Dendritic cell treated with granulocyte-macrophage colony-stimulating factor and Interleukin-4, amounts not matched to agents 40 ng/mL and 50 ng/mL, for 4 days (primary cell): ENCODE measurements around the gene DCAF11.

Experiments
- H3K27ac Mint-ChIP-seq: one replicate; pipeline ENCODE4 v1.8.0; 2022; ENCODE audit warnings: mild to moderate bottlenecking, mixed read lengths
- H3K27me3 Mint-ChIP-seq: one replicate; pipeline ENCODE4 v1.8.0; 2022; ENCODE audit warnings: mild to moderate bottlenecking, mixed read lengths
- H3K36me3 Mint-ChIP-seq: one replicate; pipeline ENCODE4 v1.8.0; 2022; ENCODE audit warnings: low read depth, mixed read lengths
- H3K4me1 Mint-ChIP-seq: one replicate; pipeline ENCODE4 v1.8.0; 2022; ENCODE audit warnings: low read depth, mixed read lengths
- H3K4me3 Mint-ChIP-seq: one replicate; pipeline ENCODE4 v1.8.0; 2022; ENCODE audit warnings: mild to moderate bottlenecking, moderate library complexity, mixed read lengths
- H3K9me3 Mint-ChIP-seq: one replicate; pipeline ENCODE4 v1.8.0; 2022; ENCODE audit warnings: mixed read lengths
- intact Hi-C: fragments of 100-400 bp; cut with micrococcal nuclease; formaldehyde crosslinking; loops from one replicate; pipeline ENCODE4 v1.15.0; 2022

DCAF11 gene

DNA sequence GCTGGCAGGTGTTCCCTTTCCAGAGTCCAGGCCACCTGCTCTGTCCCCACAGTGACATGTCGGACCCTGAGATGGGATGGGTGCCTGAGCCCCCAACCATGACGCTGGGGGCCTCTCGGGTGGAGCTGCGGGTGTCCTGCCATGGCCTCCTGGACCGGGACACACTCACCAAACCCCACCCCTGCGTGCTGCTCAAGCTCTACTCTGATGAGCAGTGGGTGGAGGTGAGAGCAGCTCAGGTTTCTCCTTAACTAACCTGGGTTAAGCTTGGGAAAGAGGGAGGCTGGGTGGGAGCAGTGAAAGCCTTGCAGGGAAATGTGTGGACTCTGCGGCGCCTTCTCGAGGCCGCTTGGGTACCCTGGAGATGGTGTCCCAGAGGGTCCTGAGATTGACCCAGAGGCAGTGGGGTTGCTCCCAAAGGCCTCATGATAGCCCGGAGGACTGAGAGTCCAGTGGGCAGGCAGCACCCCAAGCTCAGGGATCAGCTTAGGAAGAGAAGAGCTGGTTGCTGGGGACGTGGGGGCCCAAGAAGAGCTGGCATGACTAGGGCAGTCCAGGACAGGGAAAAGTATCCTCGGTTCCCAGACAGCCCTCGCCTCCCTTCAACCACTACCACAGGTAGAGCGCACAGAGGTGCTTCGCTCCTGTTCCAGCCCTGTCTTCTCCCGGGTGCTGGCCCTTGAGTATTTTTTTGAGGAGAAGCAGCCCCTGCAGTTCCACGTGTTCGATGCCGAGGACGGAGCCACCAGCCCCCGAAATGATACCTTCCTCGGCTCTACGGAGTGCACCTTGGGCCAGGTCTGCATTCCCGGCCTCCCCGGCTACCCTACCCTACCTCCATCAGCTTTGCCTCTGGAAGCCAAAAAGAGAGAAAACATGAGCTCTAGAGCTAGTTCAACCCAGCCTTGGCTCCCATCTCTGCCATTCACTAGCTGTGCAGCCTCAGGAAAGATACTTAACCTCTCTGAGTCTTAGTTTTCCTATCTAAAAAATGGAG is 41.4 kb upstream of the DCAF11 start:
- Mint-ChIP-seq H3K36me3 (no peaks in the 10 kb centered on the region), H3K4me3 (no peak overlapping the region), H3K9me3 (no peaks in the 10 kb centered on the region), H3K4me1 (peaks cover 24% of the 10 kb centered on the region), H3K27ac (no peak overlapping the region), H3K27me3 (peaks cover 50% of the 10 kb centered on the region)
- intact Hi-C loops = no loop called here

DNA sequence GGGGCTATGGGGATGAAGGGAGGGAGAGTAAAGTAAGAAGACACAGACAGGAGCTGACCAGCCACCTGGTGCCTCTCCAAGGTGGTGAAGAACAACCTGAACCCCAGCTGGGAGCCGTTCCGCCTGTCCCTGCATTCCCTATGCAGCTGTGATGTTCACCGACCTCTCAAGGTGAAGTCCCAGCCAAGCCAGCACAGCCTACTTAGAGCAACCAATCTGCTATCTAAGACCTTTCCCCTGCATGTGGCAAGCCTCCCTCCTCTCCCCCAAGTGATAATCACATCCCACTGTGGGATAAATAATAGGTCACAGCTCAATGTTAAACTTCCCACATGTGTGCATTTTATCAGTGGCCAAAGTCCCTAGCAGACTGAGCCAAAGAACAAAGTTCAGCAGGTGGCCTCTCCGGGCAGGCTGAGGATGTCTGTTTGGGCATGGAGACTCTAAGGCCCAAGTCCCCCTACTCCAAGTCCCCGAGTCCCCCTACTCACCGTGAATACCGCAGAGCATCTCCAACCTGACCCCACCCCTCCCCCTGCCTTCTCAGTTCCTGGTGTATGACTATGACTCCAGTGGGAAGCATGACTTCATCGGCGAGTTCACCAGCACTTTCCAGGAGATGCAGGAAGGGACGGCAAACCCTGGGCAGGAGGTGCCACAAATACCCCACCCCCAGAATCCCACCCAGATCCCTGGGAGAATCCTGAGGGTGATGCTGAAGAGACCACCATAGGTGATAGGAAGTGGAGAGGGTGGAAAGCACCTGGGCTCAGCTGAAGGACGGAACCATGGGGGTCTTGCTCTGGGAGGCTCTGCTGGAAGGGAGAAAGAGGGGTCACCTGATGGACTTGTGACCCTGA is 39.7 kb upstream of the DCAF11 start:
- H3K36me3 Mint-ChIP-seq = no peaks in the 10 kb centered on the region
- intact Hi-C loops = no loop called here
- H3K4me1 Mint-ChIP-seq = peaks cover 24% of the 10 kb centered on the region
- no peak overlapping the region for H3K4me3 Mint-ChIP-seq
- H3K27ac Mint-ChIP-seq = peak overlapping the region; percentile 44
- H3K27me3 Mint-ChIP-seq = peaks cover 48% of the 10 kb centered on the region
- no peaks in the 10 kb centered on the region for H3K9me3 Mint-ChIP-seq

DNA sequence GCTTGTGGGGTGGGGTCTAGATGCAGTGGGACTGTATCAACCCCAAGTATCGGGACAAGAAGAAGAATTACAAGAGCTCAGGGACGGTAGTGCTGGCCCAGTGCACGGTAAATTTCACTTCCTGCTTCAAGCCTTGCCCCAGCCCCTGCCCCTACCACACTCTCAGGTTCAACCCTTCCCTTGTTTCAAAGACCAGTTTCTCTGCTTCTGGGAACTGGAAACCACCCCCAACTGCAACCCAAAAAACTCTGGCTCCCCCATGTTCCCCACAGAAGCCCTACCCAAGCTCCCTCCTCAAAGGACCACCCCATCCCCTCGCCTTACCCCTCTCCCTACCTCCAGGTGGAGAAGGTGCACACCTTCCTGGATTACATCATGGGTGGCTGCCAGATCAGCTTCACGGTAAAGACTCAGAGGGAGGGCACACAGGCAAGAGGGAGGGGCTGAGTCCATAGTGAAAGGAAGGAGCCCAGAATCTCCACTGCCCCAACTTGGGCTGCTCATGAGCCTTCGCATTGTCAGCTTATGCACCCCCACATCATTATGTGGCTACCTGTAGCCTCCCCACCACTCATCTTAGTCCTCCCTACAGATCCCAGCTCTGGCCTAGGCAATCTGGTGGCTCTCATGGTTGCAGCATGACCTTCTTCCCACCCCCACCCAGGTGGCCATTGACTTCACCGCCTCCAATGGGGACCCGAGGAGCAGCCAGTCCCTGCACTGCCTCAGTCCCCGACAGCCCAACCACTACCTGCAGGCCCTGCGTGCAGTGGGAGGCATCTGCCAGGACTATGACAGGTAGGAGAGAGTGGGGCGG is 38.9 kb upstream of the DCAF11 start:
- H3K36me3 Mint-ChIP-seq = no peaks in the 10 kb centered on the region
- peaks cover 49% of the 10 kb centered on the region for H3K27me3 Mint-ChIP-seq
- H3K27ac Mint-ChIP-seq = peak overlapping the region; percentile 44
- H3K4me3 Mint-ChIP-seq = no peak overlapping the region
- H3K4me1 Mint-ChIP-seq = peaks cover 24% of the 10 kb centered on the region
- intact Hi-C loops = no loop called here
- H3K9me3 Mint-ChIP-seq = no peaks in the 10 kb centered on the region

DNA sequence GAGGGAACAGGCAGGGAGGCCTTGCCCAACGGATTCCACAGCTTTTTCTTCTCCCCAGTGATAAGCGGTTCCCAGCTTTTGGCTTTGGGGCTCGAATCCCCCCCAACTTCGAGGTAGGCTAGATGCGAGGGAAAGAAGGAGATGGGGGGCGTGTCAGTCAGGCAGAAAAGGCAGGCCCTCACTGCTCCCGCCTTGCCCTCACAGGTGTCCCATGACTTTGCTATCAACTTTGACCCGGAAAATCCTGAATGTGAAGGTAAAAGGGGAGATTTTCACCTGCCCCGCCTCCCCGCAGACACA is 38.3 kb upstream of the DCAF11 start:
- Mint-ChIP-seq H3K4me3 (no peak overlapping the region), H3K27me3 (peaks cover 52% of the 10 kb centered on the region), H3K36me3 (no peaks in the 10 kb centered on the region), H3K4me1 (peaks cover 22% of the 10 kb centered on the region), H3K9me3 (no peaks in the 10 kb centered on the region), H3K27ac (no peak overlapping the region)
- intact Hi-C loops = no loop called here

DNA sequence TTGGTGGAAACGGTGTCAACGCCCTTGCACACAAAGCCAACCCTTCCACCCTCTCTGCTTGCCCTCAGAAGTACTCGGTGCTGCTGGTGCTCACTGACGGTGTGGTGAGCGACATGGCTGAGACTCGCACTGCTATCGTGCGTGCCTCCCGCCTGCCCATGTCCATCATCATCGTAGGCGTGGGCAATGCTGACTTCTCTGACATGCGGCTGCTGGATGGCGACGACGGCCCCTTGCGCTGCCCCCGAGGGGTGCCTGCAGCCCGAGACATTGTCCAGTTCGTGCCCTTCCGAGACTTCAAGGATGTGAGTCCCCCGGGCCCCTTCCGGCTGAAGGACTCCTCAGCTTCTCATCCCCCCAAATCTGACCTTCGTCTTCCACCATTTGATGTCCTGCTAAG is 37.5 kb upstream of the DCAF11 start:
- Mint-ChIP-seq H3K27ac (no peak overlapping the region), H3K4me1 (peaks cover 27% of the 10 kb centered on the region), H3K27me3 (peaks cover 58% of the 10 kb centered on the region), H3K9me3 (no peaks in the 10 kb centered on the region), H3K4me3 (no peak overlapping the region), H3K36me3 (no peaks in the 10 kb centered on the region)
- intact Hi-C loops = no loop called here

DNA sequence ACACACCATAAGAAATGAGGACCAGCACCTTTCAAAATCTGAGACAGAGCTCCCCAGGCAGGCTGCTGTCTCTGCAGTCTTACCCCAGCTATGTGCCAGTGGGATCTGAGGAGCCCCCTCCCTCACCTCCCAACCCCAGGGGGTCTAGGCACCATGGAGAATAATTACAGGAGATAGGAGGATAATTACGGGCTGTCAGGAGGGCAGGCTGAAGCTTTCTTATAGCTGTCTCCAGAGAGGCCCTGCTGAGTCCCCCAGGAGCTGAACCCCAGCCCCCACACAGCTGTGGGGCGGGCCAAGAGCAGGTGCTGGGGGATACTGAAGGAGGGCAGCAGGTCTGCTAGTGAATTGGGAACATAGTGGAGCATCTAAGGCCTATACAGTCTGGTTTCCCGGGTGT is 36.4 kb upstream of the DCAF11 start:
- H3K4me3 Mint-ChIP-seq = no peak overlapping the region
- H3K27me3 Mint-ChIP-seq = peaks cover 63% of the 10 kb centered on the region
- intact Hi-C loops = no loop called here
- peaks cover 30% of the 10 kb centered on the region for H3K4me1 Mint-ChIP-seq
- H3K9me3 Mint-ChIP-seq = no peaks in the 10 kb centered on the region
- no peak overlapping the region for H3K27ac Mint-ChIP-seq
- no peaks in the 10 kb centered on the region for H3K36me3 Mint-ChIP-seq

DNA sequence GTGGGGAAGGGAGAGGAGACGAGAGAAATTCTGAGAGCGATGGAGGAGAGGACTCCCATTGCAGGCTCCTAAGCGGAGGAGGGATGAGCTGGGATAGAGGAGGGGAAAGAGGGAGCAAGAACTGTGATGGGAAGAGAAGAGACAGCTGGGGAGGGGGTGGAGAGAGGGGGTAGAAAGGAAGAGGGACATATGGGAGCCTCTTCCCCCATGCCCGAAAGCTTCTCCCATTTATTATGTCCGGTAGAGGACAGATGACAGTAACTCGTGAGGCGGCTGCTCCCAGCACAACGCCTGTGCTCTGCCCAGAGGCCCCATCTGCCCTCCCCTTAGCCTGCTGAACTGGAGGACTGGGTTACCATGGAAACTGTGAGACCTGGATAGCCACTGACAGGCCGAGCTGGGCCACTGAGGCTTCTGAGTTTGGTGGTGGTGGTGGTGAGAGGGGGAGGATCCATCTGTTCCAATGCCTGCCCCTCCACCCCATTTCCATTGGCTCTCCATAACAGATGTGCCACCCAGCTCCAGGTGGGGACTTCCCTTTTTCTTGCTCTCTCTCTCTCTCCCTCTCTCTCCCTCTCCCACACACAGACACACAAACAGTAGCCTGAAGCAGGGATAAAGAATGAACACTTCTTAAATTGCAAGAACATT is 35.0 kb upstream of the DCAF11 start:
- Mint-ChIP-seq H3K36me3 (no peaks in the 10 kb centered on the region), H3K4me1 (peaks cover 30% of the 10 kb centered on the region), H3K4me3 (no peak overlapping the region), H3K27me3 (peaks cover 68% of the 10 kb centered on the region), H3K27ac (no peak overlapping the region), H3K9me3 (no peaks in the 10 kb centered on the region)
- intact Hi-C loops = no loop called here

DNA sequence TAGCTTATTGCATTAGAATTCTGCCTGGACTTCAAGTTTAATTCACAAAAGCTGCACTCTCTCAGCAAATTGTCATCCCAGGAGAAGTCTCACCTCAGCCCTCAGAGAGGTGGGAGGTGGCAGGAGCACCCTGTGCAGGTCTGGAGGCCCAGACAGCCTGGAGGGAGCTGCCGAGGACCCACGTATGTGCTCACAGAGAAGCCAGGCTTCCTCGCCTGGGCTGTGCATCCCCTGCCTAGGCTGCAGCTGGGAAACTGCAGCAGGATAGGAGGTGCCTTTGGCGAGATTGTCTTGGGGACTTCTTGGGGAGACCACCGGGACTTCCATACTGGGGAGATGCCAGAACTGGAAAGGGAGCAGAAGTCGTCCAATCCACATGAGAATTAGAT is 34.4 kb upstream of the DCAF11 start:
- Mint-ChIP-seq H3K36me3 (no peaks in the 10 kb centered on the region), H3K4me3 (no peak overlapping the region), H3K4me1 (peaks cover 27% of the 10 kb centered on the region), H3K9me3 (no peaks in the 10 kb centered on the region), H3K27me3 (peaks cover 70% of the 10 kb centered on the region), H3K27ac (no peak overlapping the region)
- intact Hi-C loops = no loop called here

DNA sequence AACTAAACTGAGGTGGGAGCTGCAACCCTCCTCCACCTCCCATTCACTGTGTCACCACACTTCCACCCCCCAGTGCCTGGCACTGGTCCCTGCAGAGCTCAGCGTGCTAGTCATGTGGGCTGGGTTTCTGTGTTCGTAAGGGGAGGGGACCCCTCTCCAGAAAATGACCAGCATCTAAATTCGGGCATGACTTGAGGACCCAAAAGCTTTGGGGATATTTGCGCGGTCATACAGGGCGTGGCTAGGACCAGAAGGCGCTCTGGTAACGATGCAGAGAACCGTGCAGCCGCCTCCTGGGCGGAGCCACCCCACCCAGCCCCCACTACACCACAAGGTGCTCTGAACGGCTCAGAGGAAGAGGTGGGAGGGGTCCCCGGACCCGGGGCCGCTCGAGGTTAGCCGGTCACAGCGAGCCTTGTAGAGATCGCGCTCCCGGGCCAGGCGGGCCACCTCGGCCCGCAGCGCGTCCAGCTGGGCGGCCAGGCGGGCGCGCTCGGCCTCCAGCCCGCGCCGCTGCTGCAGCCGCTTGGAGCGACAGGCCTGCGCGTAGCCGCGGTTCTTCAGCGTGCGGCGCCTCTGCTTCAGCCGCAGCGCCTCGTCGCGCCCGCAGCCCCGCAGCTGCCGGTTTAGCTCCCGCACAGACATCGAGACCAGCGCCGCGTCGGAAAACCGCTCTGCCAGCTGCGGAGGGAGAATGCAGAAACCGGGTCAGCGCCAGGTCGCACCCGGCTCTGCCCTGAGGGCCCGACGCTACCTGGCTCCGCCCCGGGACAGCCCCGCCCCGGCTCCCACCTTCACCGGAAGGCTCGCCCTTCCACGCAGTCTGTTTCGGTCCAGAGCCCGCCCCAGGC is 33.5 kb upstream of the DCAF11 start:
- intact Hi-C loops = no loop called here
- H3K9me3 Mint-ChIP-seq = no peaks in the 10 kb centered on the region
- H3K36me3 Mint-ChIP-seq = no peaks in the 10 kb centered on the region
- peaks cover 21% of the 10 kb centered on the region for H3K4me1 Mint-ChIP-seq
- peak overlapping the region; percentile 65 for H3K4me3 Mint-ChIP-seq
- peaks cover 64% of the 10 kb centered on the region for H3K27me3 Mint-ChIP-seq
- H3K27ac Mint-ChIP-seq = no peak overlapping the region

DNA sequence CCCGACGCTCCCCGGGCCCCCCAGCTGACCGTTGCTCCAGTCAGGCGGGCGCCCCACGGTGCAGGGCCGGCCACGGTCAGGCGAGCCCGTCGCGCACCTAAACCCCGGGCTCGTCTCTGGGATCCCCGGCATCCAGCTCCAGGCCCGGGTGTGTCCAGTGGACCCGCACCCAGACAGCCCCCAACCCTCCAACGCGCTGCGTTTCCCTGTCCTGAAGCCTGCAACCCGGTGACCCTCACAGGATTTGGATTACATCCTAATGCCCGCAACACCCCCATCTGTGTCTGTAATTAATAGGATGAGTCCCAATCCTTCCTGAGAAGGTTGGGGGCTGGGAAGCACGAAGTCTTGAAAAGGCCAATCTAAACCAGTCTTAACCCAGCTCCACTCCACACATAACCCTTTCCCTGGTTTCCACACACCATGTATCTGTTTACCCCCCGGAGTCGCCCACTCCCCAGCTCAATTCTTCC is 32.8 kb upstream of the DCAF11 start:
- Mint-ChIP-seq H3K4me1 (peaks cover 21% of the 10 kb centered on the region), H3K27ac (no peak overlapping the region)
- intact Hi-C loops = no loop called here

DNA sequence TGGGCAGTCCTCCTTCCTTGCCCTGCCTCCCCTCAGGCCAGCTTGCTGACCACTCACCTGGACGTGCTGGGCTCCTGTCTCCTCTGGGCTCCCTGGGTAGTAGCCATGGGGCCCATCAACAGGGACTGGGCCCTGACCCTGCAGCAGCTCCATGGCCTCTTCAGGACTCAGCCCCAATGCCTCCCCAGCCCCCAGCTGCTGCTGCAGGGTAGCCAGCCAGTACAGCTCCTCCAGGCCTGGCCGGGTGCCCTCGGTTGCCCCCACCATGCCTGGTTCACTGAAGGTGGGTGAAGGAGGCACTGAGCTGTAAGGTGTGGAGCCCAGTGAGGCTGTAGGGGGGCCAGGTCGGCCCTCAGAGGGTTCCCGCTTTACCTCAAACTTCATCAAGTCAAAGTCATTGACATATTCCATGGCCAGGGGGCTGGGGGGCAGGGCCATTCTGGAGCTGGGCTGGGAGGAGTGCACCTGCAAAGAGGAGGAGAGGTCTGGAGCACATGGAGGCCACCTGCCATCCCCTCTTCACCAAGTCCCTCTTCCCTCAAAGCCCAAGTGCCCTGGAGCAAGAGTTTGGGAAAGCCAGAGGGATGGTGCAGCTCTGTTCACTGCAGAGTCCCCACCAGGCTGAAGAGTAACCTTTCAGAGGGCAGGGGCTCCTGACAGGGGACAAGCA is 32.0 kb upstream of the DCAF11 start:
- intact Hi-C loops = no loop called here
- Mint-ChIP-seq H3K27ac (no peak overlapping the region), H3K36me3 (no peaks in the 10 kb centered on the region), H3K9me3 (no peaks in the 10 kb centered on the region), H3K27me3 (peaks cover 59% of the 10 kb centered on the region), H3K4me1 (peaks cover 21% of the 10 kb centered on the region), H3K4me3 (peak overlapping the region; percentile 49)

More for the DNA sequence above, 32.8 kb upstream of the DCAF11 start:
- H3K36me3 Mint-ChIP-seq = no peaks in the 10 kb centered on the region
- peaks cover 62% of the 10 kb centered on the region for H3K27me3 Mint-ChIP-seq
- peak overlapping the region; percentile 49 for H3K4me3 Mint-ChIP-seq
- H3K9me3 Mint-ChIP-seq = no peaks in the 10 kb centered on the region

DNA sequence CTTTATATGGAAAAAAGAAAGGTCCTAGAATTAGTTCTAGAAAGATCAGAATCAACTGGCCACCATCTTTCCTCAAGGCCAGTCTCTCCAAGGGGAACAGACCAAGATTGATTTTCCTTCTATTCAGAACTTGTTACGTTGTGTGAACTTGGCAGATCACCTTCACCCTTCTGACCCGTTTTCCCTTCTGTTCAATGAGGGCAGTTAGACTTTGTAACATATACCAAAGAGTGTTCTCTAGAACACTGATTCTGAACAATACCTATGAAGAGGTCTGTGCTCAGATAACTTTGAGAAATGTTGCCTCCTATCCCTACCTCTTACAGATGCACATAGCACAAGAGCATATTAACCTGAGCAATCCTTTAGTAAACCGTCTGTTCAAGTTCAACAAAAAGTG is 31.1 kb upstream of the DCAF11 start:
- no peaks in the 10 kb centered on the region for H3K36me3 Mint-ChIP-seq
- no peak overlapping the region for H3K27ac Mint-ChIP-seq
- intact Hi-C loops = no loop called here
- H3K9me3 Mint-ChIP-seq = no peaks in the 10 kb centered on the region
- no peak overlapping the region for H3K4me3 Mint-ChIP-seq
- peaks cover 21% of the 10 kb centered on the region for H3K4me1 Mint-ChIP-seq
- peaks cover 53% of the 10 kb centered on the region for H3K27me3 Mint-ChIP-seq
